NCI-H2107 treated with DMSO at 0.1 percent for 48 hours (cell line): Measurements from ENCODE around the gene ATG2B.

Experiments used
- DNase-seq: peaks from one replicate; lab custom pipeline; 2025; ENCODE audit not compliant: unreplicated experiment; lab: John Stamatoyannopoulos, UW

ATG2B gene

DNA sequence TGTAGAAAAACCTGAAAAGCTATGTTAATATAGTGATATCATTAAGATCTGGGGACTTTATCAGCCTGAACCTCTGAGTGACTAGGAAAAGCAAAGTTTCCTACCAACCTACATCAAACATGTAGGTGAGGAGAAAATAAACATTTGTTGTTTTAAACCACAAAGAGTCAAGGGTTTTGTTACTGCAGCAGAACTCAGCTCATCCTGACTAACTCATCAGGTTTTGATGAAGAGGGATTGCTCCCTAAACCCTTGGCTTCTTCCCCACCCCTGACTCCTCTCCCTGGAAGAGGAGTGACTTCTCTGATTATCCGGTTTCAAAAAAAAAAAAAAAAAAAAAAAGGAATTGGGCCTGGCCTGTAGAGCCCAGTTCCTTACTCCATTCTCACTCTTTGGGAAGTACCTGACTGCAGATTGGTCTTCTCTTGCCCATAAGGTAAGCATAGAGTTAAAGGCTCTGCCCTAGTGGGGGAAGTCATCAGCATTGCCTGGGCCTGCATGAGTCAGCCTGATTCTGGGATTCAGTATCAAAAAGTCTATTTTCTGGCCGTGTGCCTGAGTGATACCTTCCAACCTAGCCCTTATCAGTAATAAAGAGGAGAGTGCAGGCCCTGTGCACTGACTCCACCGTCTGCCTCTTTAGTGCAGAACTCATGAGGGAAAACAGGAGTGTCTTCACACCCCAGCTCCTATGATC is 90.2 kb downstream of the ATG2B start:
- DNase-seq: no peak

DNA sequence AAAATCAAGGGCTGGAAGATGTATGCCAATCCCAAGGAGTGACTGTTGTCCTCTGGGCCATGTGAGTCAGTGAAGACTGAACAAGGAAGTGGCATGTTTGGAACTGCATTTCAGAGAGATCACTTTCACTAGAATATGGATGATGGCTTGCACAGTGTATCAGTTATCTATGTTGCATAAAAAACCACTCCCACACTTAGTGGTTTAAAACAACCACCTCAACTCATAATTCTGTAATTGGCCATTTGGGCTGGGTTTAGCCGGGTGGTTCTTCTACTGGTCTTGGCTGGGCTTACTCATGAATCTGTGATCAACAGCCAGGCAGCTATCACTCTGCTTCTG is 91.7 kb downstream of the ATG2B start:
- no peak for DNase-seq

DNA sequence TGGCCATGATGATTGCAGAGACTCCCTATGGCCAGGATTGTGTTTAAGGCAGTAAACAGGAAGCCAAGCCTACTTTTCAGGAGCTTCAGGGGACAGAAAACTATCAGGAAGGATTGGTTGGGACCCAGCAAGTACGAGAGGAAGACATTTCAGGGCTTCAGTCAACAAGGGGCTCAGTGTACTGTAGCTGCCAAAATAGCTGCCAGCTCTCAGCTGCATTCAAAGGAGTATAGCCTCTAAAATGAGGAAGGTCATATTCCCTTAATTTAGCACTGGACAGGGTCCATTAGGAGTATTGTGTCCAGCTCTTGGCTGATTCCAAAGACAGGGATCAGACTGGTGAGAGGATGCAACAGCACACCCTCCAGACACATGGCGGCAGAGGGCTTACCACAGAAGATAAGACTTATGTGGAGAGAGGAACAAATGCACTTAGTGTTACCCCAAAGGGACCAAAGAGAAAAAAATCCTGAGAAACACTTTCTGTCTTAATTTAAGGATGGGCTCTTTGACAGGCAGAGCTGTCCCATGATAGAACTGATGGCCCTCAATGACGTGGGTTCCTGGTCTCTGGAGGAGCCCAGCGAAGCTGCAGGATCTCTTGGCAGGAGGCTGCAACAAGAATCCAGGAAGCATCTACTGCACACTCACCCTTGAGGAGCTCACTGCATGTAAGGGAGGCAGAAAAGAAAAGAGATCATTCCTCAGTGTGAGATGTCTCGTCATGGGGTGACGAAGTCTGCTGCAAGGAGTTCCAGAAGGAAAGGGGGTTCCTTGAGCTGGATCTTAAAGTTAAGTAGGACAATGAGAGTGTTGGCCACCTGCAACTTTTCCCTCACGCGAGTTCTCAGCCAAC is 92.3 kb downstream of the ATG2B start:
- DNase-seq: no peak

DNA sequence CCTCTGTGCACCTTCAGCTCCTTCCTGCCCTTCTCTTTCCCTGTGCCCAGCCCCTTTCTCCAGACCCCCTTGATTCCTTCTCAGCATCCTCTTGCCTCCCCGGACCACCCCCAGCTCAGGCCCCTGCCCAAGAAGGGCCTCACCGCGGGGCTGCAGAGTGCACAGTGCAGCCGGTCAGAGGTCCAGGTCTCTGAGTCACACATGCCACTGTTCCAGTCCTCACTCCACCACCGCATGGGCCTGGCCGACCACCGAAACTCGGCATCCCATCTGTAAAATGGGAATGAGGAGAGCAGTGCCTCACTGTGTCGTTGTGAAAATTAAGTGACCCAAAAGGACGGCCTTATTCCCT is 93.8 kb downstream of the ATG2B start:
- no peak for DNase-seq

DNA sequence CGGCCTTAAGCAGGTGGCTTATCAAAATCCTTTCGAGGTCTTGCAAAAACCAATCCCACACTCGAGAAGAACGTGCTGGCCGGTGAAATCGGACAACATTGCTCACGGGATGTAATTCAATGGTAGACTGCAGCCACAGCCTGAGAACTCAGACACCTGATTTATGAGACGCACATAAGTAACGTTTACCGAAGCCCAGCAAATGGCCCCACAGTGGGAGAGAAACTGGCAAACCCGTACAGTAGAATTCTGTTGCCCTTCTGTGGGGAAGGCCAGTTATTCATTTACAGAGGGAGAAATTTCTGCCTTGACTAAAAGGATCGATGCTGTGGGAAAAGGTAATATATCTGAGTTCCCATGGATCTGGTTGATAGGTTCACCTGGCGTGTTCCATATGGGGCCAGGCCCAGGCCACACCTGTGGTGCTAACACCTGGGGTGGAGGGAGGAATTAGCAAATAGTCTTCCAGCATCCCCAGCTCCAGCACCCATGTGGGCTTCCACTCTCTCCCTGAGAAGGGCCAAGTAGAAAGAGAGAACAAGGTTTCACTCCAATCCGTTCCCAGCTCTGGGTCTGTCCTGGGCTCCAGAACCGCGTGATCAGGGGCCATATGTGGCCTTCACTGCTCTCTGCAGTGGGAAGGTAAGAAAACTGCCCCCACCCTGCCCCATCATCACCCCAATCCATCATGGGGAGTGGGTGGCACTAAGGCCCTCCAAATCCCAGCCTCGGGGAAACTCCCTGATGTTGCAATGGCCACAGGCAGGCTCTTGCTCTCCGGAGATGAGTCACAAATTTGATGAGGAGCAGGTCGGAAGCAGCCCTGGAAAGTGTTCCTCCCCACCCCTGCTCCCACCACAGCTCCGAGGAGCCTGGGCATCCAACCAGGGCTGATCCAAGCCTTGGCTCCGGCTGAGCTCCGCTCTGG is 94.4 kb downstream of the ATG2B start:
- no peak for DNase-seq

DNA sequence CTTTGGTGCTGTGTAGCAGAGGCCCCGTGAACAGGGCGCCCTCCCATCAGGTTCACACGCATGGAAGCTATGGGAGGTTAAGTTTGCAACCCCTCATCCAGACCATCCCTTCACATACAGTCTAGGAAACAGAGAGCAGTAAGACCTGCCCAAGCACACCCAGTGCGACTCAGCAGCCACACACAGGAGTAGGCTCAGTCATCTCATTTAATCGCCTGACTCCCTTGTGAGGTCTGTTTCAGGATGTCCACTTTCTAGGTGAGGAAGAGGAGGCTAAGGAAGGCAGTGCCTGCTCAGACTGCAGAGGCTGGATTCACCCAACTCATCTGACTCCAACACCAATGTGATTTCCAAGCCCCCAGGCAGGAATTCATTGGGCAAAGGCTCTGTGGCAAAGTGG is 95.2 kb downstream of the ATG2B start:
- no peak for DNase-seq

DNA sequence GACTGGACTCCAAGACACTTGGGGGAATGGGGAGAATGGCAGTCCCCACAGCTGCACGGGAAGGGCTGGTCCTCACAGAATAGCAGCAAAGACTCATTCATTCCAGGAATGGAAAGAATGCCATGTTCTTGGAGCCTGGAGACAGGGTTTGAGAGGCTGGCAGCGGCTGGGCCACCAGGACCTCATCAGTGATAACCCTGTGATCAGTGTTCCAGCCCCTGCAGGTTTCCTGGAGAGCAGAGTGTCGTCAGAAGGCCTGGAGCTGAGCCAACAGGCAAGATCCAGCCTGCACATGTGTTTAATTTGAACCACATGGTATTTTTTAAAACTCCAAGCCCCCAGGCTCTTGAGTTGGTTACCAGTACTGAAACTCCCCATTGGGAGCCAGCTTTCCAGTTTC is 95.8 kb downstream of the ATG2B start:
- DNase-seq: peak; percentile 45

DNA sequence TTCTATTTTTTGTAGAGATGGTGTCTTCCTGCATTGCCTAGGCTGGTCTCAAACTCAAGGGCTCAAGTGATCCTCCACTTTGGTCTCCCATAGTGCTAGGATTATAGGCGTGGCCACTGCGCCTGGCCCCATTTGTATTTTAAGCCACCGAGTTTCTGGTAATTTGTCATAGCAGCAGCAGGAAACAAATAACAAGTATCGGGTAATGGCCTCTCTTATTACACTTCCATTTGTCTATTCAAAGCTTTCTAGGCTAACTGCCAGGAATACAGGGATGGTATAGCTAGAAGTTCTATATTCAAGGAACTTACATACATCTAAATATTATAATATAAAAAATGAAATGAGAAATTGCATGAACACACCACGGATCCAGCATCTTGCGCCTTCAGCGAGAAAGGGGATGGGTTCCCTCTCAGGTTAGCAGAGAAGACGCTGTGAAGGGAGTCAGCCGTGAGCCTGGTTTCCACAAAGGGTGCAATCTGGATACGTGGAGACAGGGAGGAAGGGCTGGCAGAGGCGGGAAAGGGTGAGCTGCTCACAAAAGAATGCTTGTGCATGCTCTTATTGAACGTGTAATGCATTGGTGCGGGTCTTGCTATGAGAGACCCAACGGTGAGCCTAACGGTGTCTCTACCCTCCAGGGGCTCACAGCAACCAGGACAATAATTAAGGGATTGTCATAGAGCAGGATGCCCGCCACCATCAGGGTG is 97.6 kb downstream of the ATG2B start:
- peak; percentile 99 for DNase-seq

DNA sequence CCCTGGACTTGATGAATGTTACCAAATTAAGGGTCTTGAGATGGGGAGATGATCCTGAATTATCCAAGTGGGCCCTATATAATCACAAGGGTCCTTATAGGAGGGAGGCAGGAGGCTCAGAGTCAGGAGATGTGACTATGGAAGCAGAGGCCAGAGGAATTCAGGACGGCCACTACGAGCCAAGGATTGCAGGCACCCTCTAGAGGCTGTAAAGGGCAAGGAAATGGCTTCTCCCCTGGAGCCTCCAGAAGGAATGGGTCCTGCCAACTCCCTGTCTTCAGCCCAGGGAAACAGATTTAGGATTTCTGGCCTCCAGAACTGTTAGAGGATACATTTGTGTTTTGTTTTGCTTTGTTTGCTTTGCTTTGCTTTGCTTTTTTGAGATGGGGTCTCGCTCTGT is 98.3 kb downstream of the ATG2B start:
- no peak for DNase-seq

DNA sequence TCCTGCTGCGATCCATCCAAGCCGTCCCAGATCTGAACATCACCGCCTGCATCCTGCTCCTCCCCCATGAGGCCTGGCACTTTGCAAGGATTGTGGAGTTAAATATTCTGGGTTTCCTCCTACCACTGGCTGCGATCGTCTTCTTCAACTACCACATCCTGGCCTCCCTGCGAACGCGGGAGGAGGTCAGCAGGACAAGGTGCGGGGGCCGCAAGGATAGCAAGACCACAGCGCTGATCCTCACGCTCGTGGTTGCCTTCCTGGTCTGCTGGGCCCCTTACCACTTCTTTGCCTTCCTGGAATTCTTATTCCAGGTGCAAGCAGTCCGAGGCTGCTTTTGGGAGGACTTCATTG is 99.0 kb downstream of the ATG2B start:
- DNase-seq: no peak

DNA sequence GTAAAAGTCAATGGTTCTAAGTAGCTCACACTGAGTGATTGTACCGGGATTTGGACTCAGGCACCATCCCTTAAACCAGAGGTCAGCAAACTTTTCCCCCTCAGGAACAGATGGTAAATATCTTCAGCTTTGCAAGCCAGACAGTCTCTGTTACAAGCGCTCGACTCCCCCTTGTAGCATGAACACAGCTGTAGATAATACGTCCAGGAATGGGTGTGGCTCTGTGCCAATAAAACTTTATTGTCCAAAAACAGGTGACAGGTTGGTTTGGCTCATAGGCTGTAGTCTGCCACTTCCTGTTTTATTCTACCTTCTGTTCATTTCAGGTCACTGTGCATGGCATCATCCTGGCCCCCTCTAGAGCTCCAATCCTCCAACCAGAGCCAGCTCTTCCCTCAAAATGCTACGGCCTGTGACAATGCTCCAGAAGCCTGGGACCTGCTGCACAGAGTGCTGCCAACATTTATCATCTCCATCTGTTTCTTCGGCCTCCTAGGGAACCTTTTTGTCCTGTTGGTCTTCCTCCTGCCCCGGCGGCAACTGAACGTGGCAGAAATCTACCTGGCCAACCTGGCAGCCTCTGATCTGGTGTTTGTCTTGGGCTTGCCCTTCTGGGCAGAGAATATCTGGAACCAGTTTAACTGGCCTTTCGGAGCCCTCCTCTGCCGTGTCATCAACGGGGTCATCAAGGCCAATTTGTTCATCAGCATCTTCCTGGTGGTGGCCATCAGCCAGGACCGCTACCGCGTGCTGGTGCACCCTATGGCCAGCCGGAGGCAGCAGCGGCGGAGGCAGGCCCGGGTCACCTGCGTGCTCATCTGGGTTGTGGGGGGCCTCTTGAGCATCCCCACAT is 99.6 kb downstream of the ATG2B start:
- no peak for DNase-seq

DNA sequence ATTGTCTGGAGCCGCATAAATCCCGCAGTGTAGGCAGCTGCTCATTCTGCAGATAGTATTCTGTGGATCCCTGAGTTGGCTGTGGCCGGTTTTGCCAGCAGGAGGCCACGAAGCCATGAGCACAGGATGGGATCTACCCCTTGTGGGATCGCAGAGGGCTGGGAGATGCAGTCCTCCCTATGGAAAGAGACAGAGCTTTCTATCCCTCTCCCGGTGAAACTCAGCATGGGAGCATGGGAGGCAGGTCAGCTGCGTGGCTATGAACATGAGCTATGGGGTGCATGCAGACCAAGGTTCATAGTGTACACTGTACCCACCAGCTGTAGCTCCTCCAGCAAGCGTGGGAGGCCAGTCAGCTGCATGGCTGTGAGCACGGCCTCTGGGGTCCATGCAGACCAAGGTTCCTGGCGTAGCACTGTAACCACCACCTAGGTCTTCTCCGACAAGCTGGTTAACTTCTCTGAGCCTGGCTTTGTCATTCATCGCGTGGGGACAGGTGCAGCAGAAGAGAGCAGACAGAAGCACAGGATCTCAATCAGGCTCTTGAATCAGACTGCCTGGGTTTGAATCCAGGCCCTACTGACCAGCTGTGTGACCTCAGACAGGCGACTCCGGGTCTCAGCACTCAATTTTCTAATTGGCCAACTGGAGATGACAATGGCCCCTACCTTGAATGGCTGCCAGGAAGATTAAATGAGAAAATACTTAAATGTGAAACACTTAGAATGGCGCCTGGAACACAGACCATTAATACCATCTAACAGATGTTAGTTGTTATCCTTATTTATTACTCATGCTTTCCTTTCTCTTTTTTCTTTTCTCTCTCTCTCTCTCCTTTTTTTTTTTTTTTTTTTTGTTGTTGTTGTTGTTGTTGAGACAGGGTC is 101.1 kb downstream of the ATG2B start:
- no peak for DNase-seq

DNA sequence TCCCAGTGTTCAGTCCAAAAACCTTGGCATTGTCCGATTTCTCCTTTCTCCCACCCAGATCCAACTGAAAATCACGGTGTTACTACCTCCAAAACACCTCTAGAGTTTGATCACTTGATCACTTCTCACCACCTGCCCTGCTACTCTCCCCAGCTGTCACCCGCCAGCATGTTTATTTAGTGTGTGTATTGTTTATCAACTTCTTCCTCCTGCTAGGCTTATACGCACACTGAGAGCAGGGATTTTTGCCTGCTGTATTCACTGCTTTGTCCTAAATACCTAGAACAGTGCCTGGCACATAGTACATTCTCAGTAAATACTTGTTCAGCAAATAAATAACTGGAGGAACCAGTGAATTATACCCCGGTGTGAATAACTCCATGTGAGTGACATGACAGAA is 102.1 kb downstream of the ATG2B start:
- DNase-seq: peak; percentile 40

DNA sequence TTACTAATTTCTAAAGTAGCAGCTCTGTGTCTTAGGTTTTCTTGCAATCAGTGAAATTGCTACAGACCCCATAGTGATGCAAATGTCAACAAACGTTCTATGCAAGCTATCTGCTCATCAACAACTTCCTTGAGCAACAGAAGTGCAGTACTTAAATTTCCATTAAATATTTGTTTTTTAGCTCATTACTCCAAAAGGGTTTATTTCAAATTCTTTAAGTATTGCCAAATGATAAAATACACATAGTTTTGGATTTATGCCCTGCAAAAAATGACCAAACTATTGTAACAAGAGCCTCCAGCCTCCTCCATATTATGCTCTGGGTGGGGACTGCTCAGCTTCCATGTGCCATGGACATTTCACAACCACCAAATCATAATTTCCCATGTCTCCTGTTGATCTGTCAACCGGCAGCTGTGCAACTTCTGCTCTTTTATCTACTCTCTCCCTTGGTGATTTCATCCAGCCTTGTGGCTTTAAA is 102.8 kb downstream of the ATG2B start:
- no peak for DNase-seq

DNA sequence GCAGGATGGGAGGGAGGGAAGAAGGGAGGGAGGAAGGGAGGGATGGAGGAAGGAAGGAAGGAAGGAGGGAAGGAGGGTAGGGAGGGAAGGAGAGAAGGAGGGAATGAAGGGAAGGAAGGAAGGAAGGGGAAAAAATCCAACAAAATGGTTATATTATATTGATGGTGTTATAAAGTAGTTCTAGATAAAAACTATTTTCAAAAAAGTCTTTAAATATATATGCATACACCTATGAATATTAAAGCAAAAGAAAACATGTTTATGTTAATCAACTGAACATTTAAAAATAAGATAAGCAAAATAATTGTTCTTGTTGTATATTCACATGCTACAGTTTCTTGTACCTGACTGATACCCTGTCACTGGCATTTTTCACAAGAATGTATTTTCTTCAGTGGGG is 105.2 kb downstream of the ATG2B start:
- DNase-seq: no peak

DNA sequence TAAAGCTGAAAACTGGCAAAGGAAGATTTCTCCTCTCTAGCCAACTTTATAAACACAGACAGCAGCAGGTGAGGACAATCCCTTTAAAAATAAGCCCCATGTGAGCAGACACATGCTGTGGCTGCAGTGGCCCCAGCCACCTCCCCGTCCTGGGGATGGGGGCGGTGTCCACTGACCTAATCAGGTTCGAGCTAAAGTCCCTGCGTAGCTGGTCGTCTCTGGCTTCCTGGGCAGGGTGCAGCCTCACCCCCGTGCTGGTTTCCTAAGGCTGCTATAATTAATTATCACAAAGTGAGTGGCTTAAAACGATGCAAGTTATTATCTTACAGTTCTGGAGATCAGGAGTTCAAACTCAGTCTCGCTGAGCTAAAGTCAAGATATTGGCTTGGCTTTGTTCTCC is 106.1 kb downstream of the ATG2B start:
- no peak for DNase-seq

DNA sequence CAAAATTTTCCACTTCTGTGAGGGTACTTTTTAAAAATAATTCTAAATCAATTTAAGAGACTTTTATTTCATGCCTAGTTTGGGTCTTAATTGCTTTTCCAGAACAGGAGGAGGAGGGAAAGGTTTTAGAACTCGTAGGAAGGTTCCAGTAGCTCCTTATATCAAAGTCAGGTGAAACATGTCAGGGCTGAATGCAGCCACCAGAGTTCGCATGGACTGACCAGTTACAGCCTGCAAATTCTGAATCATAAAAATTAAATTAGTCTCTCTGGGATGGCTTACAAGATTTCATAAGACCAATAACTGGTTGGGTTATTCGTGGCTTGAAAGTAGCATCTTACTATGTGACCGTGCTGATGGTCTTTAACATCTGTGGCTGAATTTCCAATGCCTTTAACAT is 106.7 kb downstream of the ATG2B start:
- no peak for DNase-seq

DNA sequence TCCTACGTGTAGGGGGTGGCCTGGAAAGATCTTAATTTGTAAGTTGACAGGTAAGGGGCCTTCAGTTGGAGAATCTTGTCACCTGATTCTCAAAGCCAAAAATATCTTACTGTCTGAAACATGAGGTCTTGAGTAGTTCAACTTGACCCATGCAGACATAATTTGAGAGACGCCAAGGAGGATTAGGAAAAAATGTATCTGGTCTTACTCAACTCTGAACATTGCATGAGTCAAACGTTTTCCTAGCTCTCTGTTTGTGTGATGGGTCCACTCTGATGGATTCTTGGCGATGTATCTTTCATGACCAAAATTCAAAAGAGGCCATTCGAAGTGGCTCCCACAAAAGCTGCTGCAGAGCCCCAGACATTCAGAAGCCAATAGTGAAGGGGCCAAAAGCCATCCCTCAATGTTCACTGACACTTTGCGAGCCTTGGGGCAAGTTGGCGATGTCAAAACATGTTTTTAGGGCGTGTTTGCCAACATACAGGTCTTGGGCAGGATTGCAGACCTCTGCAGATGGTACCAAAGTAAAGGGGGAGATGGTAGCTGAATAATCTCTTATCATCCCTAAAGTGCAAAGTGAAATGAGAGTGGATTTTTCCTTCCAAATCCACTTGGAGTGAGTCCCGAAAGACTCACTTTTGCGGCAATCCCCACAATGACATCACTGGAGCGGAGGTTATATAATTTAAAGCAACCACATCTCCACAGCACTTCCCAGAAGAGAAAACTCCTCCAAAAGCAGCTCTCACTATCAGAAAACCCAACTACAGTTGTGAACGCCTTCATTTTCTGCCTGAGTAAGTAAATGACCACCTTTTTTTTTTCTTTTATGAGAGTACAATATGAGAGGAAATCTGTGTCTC is 107.4 kb downstream of the ATG2B start, which contains the start of gene BDKRB1:
BDKRB1 (plus strand) TSS at position 710 of the 866 bp plus-strand sequence. CDS start 7,473 bp downstream, outside the sequence.
- DNase-seq: no peak
